Endothelial cell (in vitro differentiated cells): ENCODE data around the gene TMTC1. TPM values are rescaled to one million over a fixed set of nuclear protein-coding genes. Genes with fewer than 3 reads are reported as not detected.

Experiments
- DNase-seq: peaks from one replicate; pipeline ENCODE4 v3.0.0; 2021; ENCODE audit warnings: low spot score
- H3K27ac Mint-ChIP-seq: one replicate; pipeline ENCODE4 v1.8.0; 2021; ENCODE audit warnings: mixed read lengths, inconsistent platforms; ENCODE audit not compliant: unreplicated experiment
- H3K27me3 Mint-ChIP-seq: one replicate; pipeline ENCODE4 v1.8.0; 2021; ENCODE audit warnings: mild to moderate bottlenecking, moderate library complexity, mixed read lengths, inconsistent platforms; ENCODE audit not compliant: unreplicated experiment
- H3K36me3 Mint-ChIP-seq: one replicate; pipeline ENCODE4 v1.8.0; 2021; ENCODE audit warnings: mild to moderate bottlenecking, low read depth, mixed read lengths, inconsistent platforms; ENCODE audit not compliant: unreplicated experiment
- H3K4me1 Mint-ChIP-seq: one replicate; pipeline ENCODE4 v1.8.0; 2021; ENCODE audit warnings: mild to moderate bottlenecking, mixed read lengths, inconsistent platforms; ENCODE audit not compliant: unreplicated experiment
- H3K4me3 Mint-ChIP-seq: one replicate; pipeline ENCODE4 v1.8.0; 2021; ENCODE audit warnings: mild to moderate bottlenecking, mixed read lengths, inconsistent platforms; ENCODE audit not compliant: unreplicated experiment
- H3K9me3 Mint-ChIP-seq: one replicate; pipeline ENCODE4 v1.8.0; 2021; ENCODE audit warnings: mixed read lengths, inconsistent platforms; ENCODE audit not compliant: unreplicated experiment
- total RNA-seq: library from RNA; stranded (reverse); fragmentation: NEBNext Ultra II Directional; extraction: Animal tissue kit (Norgen Biotek cat#: 25700); gene quantifications from one replicate; pipeline ENCODE4 v1.2.1, GENCODE V29; 2021; ENCODE audit not compliant: unreplicated experiment
- TF ChIP-seq, protein P1 (sequence below): fragments of 200-600 bp; sonication (generic); IDR thresholded peaks from one replicate; pipeline ENCODE4 v1.5.0; 2021; ENCODE audit warnings: antibody characterized with exemption; ENCODE audit not compliant: unreplicated experiment

The TMTC1 gene
- total RNA-seq, 1 donor from 2014 or later = 0.95 TPM

DNA sequence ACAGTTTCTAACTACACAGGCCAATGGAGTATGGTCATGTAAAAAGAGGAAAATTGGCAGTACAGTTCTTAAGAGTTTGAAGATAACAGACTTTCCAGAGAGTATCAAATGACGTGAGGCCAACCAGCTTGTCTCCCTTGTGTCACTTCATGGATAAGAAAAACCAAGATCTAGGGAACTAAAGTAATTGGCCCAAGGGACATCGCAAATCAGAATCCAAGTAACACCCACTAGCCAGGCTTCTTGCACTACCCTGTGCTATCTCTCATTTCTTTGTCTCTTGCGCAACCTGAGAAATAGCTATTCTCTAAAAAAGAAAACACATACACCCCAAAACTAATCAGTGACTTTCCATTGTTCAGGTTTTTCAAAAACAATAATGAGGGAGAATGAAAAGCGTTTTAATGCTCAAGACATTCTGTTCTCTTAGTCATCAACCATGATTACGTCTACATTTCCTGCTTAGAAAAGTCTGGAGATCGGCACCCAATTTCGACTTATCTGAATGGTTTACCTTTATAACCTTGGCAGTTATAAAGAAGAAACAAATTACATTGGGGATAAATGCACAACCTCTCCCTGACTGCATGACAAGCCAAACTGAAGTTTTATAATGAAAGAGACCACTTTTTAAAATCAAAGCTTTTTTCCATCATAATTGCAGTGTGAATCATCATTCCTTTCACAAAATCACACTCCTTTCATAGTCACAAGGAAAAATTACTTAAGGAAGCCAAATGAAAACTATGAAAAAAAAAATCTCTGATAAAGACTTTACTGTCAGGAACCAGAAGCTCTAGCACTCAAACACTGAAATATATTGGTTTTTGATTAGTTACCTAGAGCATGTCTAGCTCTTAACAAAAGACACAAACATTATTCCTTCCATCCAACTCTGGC is 42.1 kb downstream of the TMTC1 start:
- DNase-seq = no peak
- Mint-ChIP-seq H3K27me3 (no peaks in the 10 kb centered on the region), H3K27ac (no peak overlapping the region), H3K36me3 (no peaks in the 10 kb centered on the region), H3K4me1 (no peaks in the 10 kb centered on the region), H3K4me3 (no peak overlapping the region), H3K9me3 (no peaks in the 10 kb centered on the region)
- TF ChIP-seq, protein P1, sequence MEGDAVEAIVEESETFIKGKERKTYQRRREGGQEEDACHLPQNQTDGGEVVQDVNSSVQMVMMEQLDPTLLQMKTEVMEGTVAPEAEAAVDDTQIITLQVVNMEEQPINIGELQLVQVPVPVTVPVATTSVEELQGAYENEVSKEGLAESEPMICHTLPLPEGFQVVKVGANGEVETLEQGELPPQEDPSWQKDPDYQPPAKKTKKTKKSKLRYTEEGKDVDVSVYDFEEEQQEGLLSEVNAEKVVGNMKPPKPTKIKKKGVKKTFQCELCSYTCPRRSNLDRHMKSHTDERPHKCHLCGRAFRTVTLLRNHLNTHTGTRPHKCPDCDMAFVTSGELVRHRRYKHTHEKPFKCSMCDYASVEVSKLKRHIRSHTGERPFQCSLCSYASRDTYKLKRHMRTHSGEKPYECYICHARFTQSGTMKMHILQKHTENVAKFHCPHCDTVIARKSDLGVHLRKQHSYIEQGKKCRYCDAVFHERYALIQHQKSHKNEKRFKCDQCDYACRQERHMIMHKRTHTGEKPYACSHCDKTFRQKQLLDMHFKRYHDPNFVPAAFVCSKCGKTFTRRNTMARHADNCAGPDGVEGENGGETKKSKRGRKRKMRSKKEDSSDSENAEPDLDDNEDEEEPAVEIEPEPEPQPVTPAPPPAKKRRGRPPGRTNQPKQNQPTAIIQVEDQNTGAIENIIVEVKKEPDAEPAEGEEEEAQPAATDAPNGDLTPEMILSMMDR = no peak

DNA sequence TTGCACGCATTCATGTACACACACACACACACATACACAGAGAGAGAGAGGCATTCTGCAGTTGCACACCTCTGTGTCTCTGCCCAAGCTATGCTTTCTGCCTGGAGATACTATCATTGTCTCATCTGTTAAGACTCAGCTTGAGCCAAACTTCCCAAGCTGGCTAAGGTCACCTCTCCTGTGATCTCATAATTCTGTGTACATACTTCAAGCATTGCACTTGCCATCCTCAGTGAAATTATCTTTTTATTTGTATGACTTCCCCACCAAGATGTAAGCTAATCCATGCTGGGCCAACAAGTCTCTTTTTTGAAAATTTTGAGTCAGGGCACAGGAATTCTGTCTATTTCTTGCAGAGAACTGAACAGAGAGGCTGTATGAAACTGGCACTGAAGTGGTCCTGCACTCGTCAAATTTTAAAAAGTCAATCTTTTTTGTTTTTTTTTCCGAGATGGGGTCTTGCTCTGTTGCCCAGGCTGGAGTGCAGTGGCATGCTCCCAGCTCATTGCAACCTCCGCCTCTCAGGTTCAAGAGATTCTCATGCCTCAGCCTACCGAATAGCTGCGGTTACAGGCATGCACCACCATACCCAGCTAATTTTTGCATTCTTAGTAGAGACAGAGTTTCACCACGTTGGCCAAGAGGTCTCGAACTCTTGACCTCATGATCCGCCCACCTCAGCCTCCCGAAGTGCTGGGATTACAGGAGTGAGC is 44.3 kb downstream of the TMTC1 start:
- Mint-ChIP-seq H3K27ac (no peak overlapping the region), H3K4me1 (no peaks in the 10 kb centered on the region), H3K27me3 (no peaks in the 10 kb centered on the region), H3K9me3 (no peaks in the 10 kb centered on the region), H3K36me3 (no peaks in the 10 kb centered on the region), H3K4me3 (no peak overlapping the region)
- TF ChIP-seq, protein P1 = no peak
- no peak for DNase-seq

DNA sequence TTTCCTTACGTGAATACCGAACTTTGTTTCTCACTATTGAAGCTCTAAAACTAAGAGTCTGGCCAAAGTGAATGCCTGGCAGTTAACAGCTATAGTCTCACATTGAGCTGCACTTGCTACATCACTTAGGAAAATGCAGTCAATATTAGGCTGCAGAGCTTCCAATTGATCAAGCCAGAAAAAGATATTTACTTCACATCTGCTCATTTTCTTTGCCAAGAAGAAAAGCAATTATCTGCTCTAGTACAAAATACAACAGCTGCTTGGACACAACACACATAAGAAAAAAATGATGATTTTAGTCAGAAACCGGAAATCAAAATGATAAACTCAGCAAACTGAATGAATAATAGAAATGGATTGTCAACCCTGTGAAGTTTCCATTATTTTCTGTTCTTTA is 45.4 kb downstream of the TMTC1 start:
- TF ChIP-seq, protein P1 = no peak
- DNase-seq = no peak
- Mint-ChIP-seq H3K27me3 (no peaks in the 10 kb centered on the region), H3K27ac (no peak overlapping the region), H3K4me3 (no peak overlapping the region), H3K36me3 (no peaks in the 10 kb centered on the region), H3K9me3 (no peaks in the 10 kb centered on the region), H3K4me1 (no peaks in the 10 kb centered on the region)

DNA sequence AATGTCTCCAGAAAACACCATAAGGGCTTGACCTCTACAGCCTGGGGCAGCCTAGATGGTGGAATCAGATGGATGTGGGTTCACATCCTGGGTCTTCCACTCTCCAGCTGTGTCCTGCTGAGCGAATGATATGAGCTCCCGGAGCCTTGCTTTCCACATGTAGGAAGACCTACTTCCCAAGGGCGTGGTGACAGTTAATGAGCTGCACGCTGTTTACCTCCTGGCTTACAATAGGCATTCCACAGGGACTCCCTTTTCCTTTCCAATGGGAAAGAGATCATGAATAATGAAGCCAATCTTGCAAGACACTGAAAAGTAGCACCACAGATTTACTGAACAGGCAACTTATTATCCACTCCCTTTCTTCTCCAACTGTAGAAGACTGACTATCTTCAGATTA is 46.1 kb downstream of the TMTC1 start:
- Mint-ChIP-seq H3K36me3 (no peaks in the 10 kb centered on the region), H3K4me1 (no peaks in the 10 kb centered on the region), H3K4me3 (no peak overlapping the region), H3K27ac (no peak overlapping the region), H3K9me3 (no peaks in the 10 kb centered on the region), H3K27me3 (no peaks in the 10 kb centered on the region)
- TF ChIP-seq, protein P1 = no peak
- no peak for DNase-seq

DNA sequence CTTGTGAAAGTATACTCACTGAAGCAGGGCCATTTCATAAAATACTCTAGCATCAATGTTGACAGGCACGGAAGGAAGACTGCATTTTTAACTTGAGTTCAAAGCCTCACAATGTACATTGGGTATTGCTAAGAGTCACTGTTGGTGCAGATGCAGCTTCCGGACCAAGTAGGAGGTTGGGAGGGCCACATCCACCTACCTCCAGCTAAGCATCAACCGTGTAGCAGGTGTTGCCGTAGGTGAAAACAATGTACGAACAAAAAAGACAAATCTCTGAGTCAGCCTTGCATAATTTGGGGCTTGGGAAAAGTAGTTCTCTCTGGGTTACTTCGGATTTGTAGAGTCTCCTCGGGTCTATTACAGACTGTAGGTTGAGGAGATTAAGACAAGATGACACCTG is 48.1 kb downstream of the TMTC1 start:
- no peak for DNase-seq
- Mint-ChIP-seq H3K27me3 (peaks cover 1% of the 10 kb centered on the region), H3K27ac (no peak overlapping the region), H3K9me3 (no peaks in the 10 kb centered on the region), H3K4me1 (peaks cover 3% of the 10 kb centered on the region), H3K36me3 (no peaks in the 10 kb centered on the region), H3K4me3 (no peak overlapping the region)
- TF ChIP-seq, protein P1 = no peak
